Endodermal cell (in vitro differentiated cells): ENCODE measurements around the gene SSH2. TPM values are rescaled to one million over a fixed set of nuclear protein-coding genes. Genes with fewer than 3 reads are reported as not detected.

Experiments
- DNase-seq: peaks from one replicate; pipeline ENCODE4 v3.0.0-alpha.2; 2017
- H3K27ac ChIP-seq: 2 replicates; pipeline ENCODE4 v1.5.1; 2013; ENCODE audit warnings: mild to moderate bottlenecking, low read depth, low read length, moderate library complexity
- H3K27me3 ChIP-seq: 2 replicates; pipeline ENCODE4 v1.6.1; 2013; ENCODE audit warnings: mild to moderate bottlenecking, low read length, moderate library complexity; ENCODE audit not compliant: insufficient read depth, control insufficient read depth, poor library complexity, severe bottlenecking
- H3K36me3 ChIP-seq: 2 replicates; pipeline ENCODE4 v1.7.0; 2013; ENCODE audit warnings: mild to moderate bottlenecking, low read length, moderate library complexity; ENCODE audit not compliant: control insufficient read depth, insufficient read depth
- H3K4me1 ChIP-seq: one replicate; pipeline ENCODE4 v1.7.0; 2013; ENCODE audit warnings: low read length; ENCODE audit not compliant: control insufficient read depth, insufficient read depth
- H3K4me3 ChIP-seq: 2 replicates; pipeline ENCODE4 v1.5.1; 2013; ENCODE audit warnings: mild to moderate bottlenecking, low read length, moderate library complexity
- H3K9ac ChIP-seq: 2 replicates; pipeline ENCODE4 v1.6.1; 2013; ENCODE audit warnings: mild to moderate bottlenecking, low read length, moderate library complexity; ENCODE audit not compliant: poor library complexity, severe bottlenecking; ENCODE audit errors: extremely low read depth
- H3K9me3 ChIP-seq: 2 replicates; pipeline ENCODE4 v1.6.1; 2013; ENCODE audit warnings: mild to moderate bottlenecking, low read length, moderate library complexity; ENCODE audit not compliant: control insufficient read depth
- H3K27ac Mint-ChIP-seq: 2 replicates; pipeline ENCODE4 v1.8.0; 2020; ENCODE audit warnings: mixed read lengths
- H3K27me3 Mint-ChIP-seq: 2 replicates; pipeline ENCODE4 v1.8.0; 2021; ENCODE audit warnings: mild to moderate bottlenecking, mixed read lengths; ENCODE audit not compliant: insufficient read depth
- H3K36me3 Mint-ChIP-seq: 2 replicates; pipeline ENCODE4 v1.8.0; 2020; ENCODE audit warnings: low read depth, mixed read lengths
- H3K4me1 Mint-ChIP-seq: 2 replicates; pipeline ENCODE4 v1.8.0; 2020; ENCODE audit warnings: mixed read lengths
- H3K4me3 Mint-ChIP-seq: 2 replicates; pipeline ENCODE4 v1.8.0; 2020; ENCODE audit warnings: mild to moderate bottlenecking, moderate library complexity, mixed read lengths
- H3K9me3 Mint-ChIP-seq: 2 replicates; pipeline ENCODE4 v1.8.0; 2020; ENCODE audit warnings: mild to moderate bottlenecking, mixed read lengths
- WGBS, 2 experiments: methylation state at CpG; one replicate each; pipeline versions ENCODE4 v1.1.5 to v1.1.7; 2013; ENCODE audit warnings: missing lambda C conversion rate in 2 of 2, mixed read lengths in 1 of 2; ENCODE audit not compliant: insufficient coverage in 1 of 2, insufficient read length in 1 of 2; 5-methylcytosine and 5-hydroxymethylcytosine counted together
- total RNA-seq, 2 donors: library from RNA; stranded (reverse); fragmentation: NEBNext Ultra II Directional in 1 of 2; extraction: Animal tissue kit (Norgen Biotek cat#: 25700) in 1 of 2; gene quantifications; 2 replicates in 1 of 2; 3 replicates in 1 of 2; pipeline ENCODE4 v1.2.1, GENCODE V29; 2021
- TF ChIP-seq, protein P1 (sequence below): fragments of 200-600 bp; sonication (generic); conservative IDR thresholded peaks from 2 replicates; pipeline ENCODE4 v1.5.0; 2021; ENCODE audit warnings: antibody characterized with exemption, mild to moderate bottlenecking

SSH2 gene
- total RNA-seq, 2 donors from 2014 or later, result 11.3 to 13.5 TPM

DNA sequence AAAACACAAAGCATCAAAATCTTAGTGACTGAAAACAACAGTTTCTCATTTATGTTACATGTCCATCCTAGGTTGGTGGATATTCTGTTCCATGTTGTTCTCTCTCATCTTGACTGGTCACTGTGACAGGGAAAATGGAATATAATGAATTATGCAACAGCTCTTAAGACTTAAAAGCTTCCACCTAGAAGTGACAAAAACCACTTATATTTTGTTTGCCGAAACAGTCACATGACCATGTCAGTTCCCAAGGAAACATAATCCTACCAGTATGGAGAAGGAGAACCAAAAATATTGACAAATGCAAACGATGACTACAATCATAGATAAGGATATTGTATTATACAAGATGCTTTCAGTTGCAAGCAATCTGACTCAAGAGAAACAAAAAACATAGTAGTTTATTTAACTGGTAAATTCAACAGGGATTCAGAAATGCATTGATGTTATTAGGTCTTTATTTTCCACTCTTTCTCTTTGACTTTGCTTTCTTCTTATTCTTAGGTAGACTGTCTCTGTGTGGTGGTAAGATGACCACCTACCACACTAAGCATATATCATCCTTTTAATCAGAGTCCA is 103.8 kb downstream of the SSH2 start:
- no peak overlapping the region for H3K27ac Mint-ChIP-seq
- 98% methylated on average over 2 of the region's 2 CpGs; no CpG with 5 or more reads in 1 of the 2 experiments for WGBS, 2 experiments
- Histone ChIP-seq H3K36me3 (no peaks in the 10 kb centered on the region), H3K9ac (no peak overlapping the region), H3K27ac (no peak overlapping the region), H3K4me1 (peaks cover 6% of the 10 kb centered on the region), H3K27me3 (no peaks in the 10 kb centered on the region), H3K9me3 (no peaks in the 10 kb centered on the region), H3K4me3 (no peak overlapping the region)
- no peaks in the 10 kb centered on the region for H3K36me3 Mint-ChIP-seq
- no peaks in the 10 kb centered on the region for H3K9me3 Mint-ChIP-seq
- DNase-seq, result no peak
- TF ChIP-seq, protein P1, sequence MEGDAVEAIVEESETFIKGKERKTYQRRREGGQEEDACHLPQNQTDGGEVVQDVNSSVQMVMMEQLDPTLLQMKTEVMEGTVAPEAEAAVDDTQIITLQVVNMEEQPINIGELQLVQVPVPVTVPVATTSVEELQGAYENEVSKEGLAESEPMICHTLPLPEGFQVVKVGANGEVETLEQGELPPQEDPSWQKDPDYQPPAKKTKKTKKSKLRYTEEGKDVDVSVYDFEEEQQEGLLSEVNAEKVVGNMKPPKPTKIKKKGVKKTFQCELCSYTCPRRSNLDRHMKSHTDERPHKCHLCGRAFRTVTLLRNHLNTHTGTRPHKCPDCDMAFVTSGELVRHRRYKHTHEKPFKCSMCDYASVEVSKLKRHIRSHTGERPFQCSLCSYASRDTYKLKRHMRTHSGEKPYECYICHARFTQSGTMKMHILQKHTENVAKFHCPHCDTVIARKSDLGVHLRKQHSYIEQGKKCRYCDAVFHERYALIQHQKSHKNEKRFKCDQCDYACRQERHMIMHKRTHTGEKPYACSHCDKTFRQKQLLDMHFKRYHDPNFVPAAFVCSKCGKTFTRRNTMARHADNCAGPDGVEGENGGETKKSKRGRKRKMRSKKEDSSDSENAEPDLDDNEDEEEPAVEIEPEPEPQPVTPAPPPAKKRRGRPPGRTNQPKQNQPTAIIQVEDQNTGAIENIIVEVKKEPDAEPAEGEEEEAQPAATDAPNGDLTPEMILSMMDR, result no peak
- no peak overlapping the region for H3K4me3 Mint-ChIP-seq
- H3K4me1 Mint-ChIP-seq, result peaks cover 36% of the 10 kb centered on the region
- no peaks in the 10 kb centered on the region for H3K27me3 Mint-ChIP-seq

DNA sequence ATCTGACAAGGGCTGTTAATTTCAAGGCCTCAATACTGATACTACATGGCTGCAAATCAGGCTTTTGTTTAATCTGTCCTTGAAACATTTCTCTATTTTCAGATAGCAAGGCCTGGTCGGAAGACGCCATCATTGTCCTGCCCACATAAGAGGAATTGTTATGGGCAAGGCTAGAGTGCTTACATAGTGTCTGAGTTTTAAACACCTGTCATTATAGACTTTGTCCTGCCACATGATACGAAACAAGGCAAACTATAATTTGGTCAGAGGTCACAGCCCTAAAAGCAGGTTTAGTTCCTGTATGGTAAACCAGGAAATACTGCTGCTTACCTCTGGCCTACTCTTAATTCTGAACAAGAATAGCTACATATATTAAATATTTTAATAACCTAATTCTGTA is 104.4 kb downstream of the SSH2 start:
- TF ChIP-seq, protein P1, result no peak
- H3K36me3 Mint-ChIP-seq, result no peaks in the 10 kb centered on the region
- no peaks in the 10 kb centered on the region for H3K27me3 Mint-ChIP-seq
- no peaks in the 10 kb centered on the region for H3K9me3 ChIP-seq
- peaks cover 6% of the 10 kb centered on the region for H3K4me1 ChIP-seq
- DNase-seq, result no peak
- no peak overlapping the region for H3K9ac ChIP-seq
- no peak overlapping the region for H3K27ac ChIP-seq
- H3K4me1 Mint-ChIP-seq, result peaks cover 36% of the 10 kb centered on the region
- no peaks in the 10 kb centered on the region for H3K9me3 Mint-ChIP-seq
- 85 to 95% methylated on average over 2 to 3 of the region's 3 CpGs for WGBS, 2 experiments
- H3K27me3 ChIP-seq, result no peaks in the 10 kb centered on the region
- H3K4me3 Mint-ChIP-seq, result no peak overlapping the region
- no peak overlapping the region for H3K4me3 ChIP-seq
- H3K36me3 ChIP-seq, result no peaks in the 10 kb centered on the region
- no peak overlapping the region for H3K27ac Mint-ChIP-seq

DNA sequence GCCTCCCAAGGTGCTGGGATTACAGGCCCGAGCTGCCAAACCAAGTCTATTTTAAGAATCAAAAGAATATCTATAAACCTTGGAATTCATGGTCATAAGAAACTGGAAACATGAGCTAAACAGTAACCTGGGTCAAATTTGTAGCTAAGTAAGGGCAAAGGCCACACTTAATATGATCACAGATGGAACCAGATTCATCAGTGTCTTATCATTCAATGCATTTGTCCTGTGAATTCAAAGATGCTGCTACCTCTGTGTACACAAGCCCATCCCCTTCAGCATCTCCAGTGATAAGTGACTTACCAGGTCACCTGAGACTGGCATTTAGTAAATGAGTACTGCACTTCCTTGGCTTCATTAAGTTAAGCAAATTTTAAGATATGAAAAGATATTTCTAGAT is 108.1 kb downstream of the SSH2 start:
- TF ChIP-seq, protein P1, result no peak
- peaks cover 2% of the 10 kb centered on the region for H3K4me1 ChIP-seq
- Mint-ChIP-seq H3K36me3 (no peaks in the 10 kb centered on the region), H3K4me3 (no peak overlapping the region), H3K27me3 (no peaks in the 10 kb centered on the region), H3K9me3 (no peaks in the 10 kb centered on the region), H3K4me1 (peaks cover 10% of the 10 kb centered on the region), H3K27ac (no peak overlapping the region)
- H3K27ac ChIP-seq, result no peak overlapping the region
- no peaks in the 10 kb centered on the region for H3K36me3 ChIP-seq
- no peaks in the 10 kb centered on the region for H3K9me3 ChIP-seq
- 79 to 86% methylated on average over 1 of the region's 1 CpG for WGBS, 2 experiments
- no peak overlapping the region for H3K4me3 ChIP-seq
- DNase-seq, result no peak
- no peak overlapping the region for H3K9ac ChIP-seq
- no peaks in the 10 kb centered on the region for H3K27me3 ChIP-seq
